ENCODE data around the gene UCHL3. TPM values are rescaled to one million over a fixed set of nuclear protein-coding genes. Genes with fewer than 3 reads are reported as not detected.

The UCHL3 gene
- total and polyA plus RNA-seq, 2 of the 4 experiments (the other 2 are of a cell fraction) = 63.8 to 68.3 TPM

DNA sequence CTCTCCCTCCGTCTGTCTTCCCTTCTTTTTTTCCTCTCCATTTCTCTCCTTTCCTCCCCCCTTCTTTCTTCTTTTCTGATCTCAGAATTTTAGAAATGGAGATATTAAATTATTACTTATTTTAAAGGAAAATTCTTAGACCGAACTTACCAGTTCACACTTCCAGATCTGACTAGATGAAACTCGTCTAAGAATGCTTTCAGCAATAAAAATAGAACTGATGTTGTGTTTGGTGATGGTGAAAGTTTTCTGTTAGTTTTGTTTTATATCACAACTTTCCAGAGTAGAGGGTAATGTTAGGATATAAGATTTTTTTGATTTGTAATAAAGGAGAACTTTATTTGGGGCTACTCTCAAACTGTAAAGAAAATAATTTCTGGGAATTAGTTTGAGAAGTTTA, 29.9 kb downstream of the UCHL3 start:
- WGBS, 2 experiments (ENCODE audit: extremely low coverage in 2 of 2, insufficient read length in 1 of 2) = no CpG with 5 or more reads among the region's 3 CpGs
- H2AK9ac ChIP-seq (replicated peaks; ENCODE audit: low read depth, low read length, poor library complexity) = no peak overlapping the region
- no peaks in the 10 kb centered on the region; the same call in 1 of the 2 replicates for H3K9me1 ChIP-seq (ENCODE audit: insufficient read depth, low read length)
- H3K14ac ChIP-seq (replicated peaks; ENCODE audit: low read depth, low read length) = no peak overlapping the region
- no peak overlapping the region for H2AK5ac ChIP-seq (ENCODE audit: low read depth, low read length)
- no peak overlapping the region for H2BK120ac ChIP-seq (ENCODE audit: low read depth, low read length)
- BruUV-seq (replicated peaks) = no TSS peak
- peaks cover 8 to 14% of the 10 kb centered on the region in 2 experiments for H3K79me1 ChIP-seq (ENCODE audit: low read depth in 1 of 2, low read length in 2 of 2)
- peaks cover 4% of the 10 kb centered on the region; the same call in 1 of the 2 replicates for H3K9me3 ChIP-seq (ENCODE audit: control insufficient read depth, insufficient read depth, low read length)
- no peaks in the 10 kb centered on the region for H3K4me1 ChIP-seq (ENCODE audit: control insufficient read depth, insufficient read depth, low read length)
- H2AFZ ChIP-seq (replicated peaks; ENCODE audit: low read length, poor library complexity) = no peak overlapping the region
- 0 out of 2 replicates have a peak, but pooled peaks cover 3% of the 10 kb centered on the region for H3K36me3 ChIP-seq (ENCODE audit: control insufficient read depth, insufficient read depth, low read length)
- dilution Hi-C loops (cut with HindIII; ENCODE audit: low sequenced_read_pairs, unreplicated experiment) = no loop called here
- POLR2A ChIA-PET (ENCODE audit: unreplicated experiment) = no interaction called here
- no peak overlapping the region for H3K9ac ChIP-seq (ENCODE audit: low read depth, low read length)
- no peak overlapping the region for H3K4ac ChIP-seq (ENCODE audit: low read depth, low read length)
- H4K5ac ChIP-seq (ENCODE audit: low read depth, low read length) = no peak overlapping the region
- no peak overlapping the region for H3K18ac ChIP-seq (ENCODE audit: low read depth, low read length)
- no peak overlapping the region for H2BK15ac ChIP-seq (ENCODE audit: low read depth, low read length)
- no peak overlapping the region for H2BK5ac ChIP-seq (ENCODE audit: low read depth, low read length, poor library complexity, severe bottlenecking)
- intact Hi-C loops (cut with micrococcal nuclease) = no loop called here
- H4K20me1 ChIP-seq (ENCODE audit: insufficient read depth, low read length) = no peaks in the 10 kb centered on the region
- H3K23ac ChIP-seq (ENCODE audit: low read depth, low read length) = no peak overlapping the region
- DNase-seq (no peak), ATAC-seq (ENCODE audit: low read depth) (no peak)
- TF ChIP-seq NFE2L2 (IDR thresholded peaks at IDR 0.05; ENCODE audit: low read depth, low read length) (no peak), RAD21 (IDR thresholded peaks at IDR 0.05; ENCODE audit: low read length) (no peak), CEBPB (IDR thresholded peaks at IDR 0.05; ENCODE audit: low read depth, low read length) (no peak), MAZ (IDR thresholded peaks at IDR 0.05; ENCODE audit: borderline replicate concordance, low read depth, low read length) (no peak), POLR2A (IDR thresholded peaks at IDR 0.05; ENCODE audit: low read depth, low read length) (no peak), RFX5 (IDR thresholded peaks at IDR 0.05; ENCODE audit: low read depth, low read length) (no peak), BHLHE40 (IDR thresholded peaks at IDR 0.05; ENCODE audit: low read depth, low read length) (no peak), MAFK (IDR thresholded peaks at IDR 0.05; ENCODE audit: low read depth, low read length) (no peak), RCOR1 (IDR thresholded peaks at IDR 0.05; ENCODE audit: insufficient replicate concordance, low read length) (no peak), MXI1 (IDR thresholded peaks at IDR 0.05; ENCODE audit: borderline replicate concordance, low read depth, low read length) (no peak), CHD1 (IDR thresholded peaks at IDR 0.05; ENCODE audit: low read depth, low read length) (no peak), FOS (IDR thresholded peaks at IDR 0.05; ENCODE audit: low read depth, low read length) (no peak), SMC3 (IDR thresholded peaks at IDR 0.05; ENCODE audit: low read depth, low read length) (no peak)
- no peak overlapping the region for H4K8ac ChIP-seq (ENCODE audit: low read depth in 2 of 2, low read length in 2 of 2)
- H3K56ac ChIP-seq (ENCODE audit: extremely low read depth, insufficient read depth, low read length) = no peak overlapping the region
- no peak overlapping the region for H3K27ac ChIP-seq (ENCODE audit: insufficient read depth, low read length)
- H3K4me2 ChIP-seq (ENCODE audit: low read depth, low read length) = no peak overlapping the region
- in situ Hi-C loops (cut with MboI; ENCODE audit: low sequenced_read_pairs) = no loop called here
- no peaks in the 10 kb centered on the region for H3K27me3 ChIP-seq (ENCODE audit: control insufficient read depth, insufficient read depth, low read length)
- CTCF ChIA-PET = no interaction called here
- no peak overlapping the region for H2BK20ac ChIP-seq (ENCODE audit: low read depth, low read length)
- no peak overlapping the region for H3K4me3 ChIP-seq (ENCODE audit: insufficient read depth, low read depth, low read length)
- no peak overlapping the region for H4K91ac ChIP-seq (ENCODE audit: insufficient read depth, low read depth, low read length)
